NCI-H774 (cell line): ENCODE measurements around the gene NELFCD.
"Not testable (repeated sequence)": the region's sequence is repeated elsewhere in the genome, so short reads cannot be mapped to it uniquely, and the experiment has no call there.

Source experiments
- DNase-seq: peaks from one replicate; lab custom pipeline; 2025; lab: John Stamatoyannopoulos, UW

The NELFCD gene

GRCh38 chr20:59008715-59009336 is 27.8 kb downstream of the NELFCD start:
- DNase-seq = no peak

- DNase-seq = no peak
These were observed 29.4 kb downstream of the NELFCD start for GRCh38 chr20:59010321-59010994.

DNA sequence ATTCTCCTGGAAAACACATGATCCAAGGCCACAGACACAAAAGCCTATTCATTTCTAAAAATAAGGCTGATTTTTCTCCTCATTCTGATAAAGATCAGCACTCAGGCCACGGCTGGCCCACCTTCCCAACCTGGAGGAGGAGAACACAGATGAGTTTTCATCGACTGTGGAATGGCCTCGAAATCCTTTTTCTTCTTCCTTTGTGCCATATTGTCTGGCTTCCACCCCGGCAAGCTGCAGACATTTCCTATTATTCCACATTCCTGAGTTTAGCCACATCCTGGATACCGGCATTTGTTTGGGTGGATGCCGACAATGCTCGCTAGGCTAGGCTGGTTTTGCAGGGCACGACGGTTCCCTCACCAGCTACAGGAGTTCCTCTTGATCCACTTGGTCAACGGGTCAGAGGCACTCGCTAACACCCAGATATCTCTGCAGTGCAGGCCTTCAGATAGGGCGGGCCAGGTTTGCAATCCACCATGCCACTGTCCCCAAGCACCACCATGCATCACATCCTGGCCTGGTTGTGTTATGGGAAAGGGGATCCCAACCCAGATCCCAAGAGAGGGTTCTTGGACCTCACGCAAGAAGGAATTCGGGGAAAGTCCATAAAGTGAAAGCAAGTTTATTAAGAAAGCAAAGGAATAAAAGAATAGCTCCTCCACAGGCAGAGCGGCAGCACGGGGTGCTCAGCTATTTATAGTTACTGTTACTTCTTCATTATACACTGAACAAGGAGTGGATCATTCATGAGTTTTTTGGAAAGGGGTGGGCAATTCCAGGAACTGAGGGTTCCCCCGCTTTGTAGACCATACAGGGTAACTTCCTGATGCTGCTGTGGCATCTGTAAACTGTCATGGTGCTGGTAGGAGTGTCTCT is 30.2 kb downstream of the NELFCD start:
- DNase-seq = no peak

GRCh38 chr20:59011874-59012157 is 30.8 kb downstream of the NELFCD start:
- not testable (repeated sequence) for DNase-seq

DNA sequence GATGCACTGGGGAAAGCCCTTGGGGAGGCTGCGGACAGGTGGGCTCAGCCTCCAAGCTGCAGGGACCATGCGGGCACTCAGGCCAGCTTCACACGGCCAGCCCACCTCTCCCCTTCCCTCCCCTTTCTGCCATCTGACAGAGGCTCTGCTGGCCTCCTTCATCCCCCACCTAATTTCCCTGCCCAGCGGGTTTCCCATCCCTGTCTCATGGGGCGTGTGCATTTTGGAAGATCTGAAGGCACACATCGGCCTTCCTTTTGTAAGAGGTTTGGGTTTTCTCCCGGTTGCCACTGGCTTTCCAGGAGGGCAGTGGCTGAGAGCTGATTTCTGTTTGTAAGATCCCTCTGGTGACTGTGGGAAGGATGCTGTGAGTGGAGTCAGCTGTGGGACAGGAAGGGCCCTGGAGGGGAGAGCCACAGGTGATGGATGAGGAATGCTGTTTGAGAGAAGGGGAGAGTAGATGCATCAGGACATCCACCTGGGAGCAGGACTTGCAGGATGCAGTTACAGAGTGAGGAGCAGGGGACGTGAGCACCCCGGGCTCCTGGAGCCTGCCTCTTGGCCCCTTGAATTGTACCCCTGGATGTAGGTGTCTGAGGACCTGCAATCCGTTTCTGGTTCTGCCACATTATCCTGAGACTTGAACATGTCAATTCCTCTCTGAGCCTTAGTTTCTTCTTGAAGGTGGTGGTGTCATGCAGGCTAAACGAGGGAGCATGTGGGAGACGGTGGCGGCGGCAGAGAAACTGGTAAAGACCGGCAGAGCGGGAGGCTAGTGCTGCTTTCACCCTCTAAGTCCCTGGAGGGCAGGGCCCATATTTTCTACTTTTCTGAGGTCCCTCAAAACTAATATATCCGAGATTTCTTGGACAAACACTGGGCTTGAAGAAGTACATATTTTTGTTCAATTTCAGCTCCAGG is 32.2 kb downstream of the NELFCD start:
- no peak for DNase-seq

DNA sequence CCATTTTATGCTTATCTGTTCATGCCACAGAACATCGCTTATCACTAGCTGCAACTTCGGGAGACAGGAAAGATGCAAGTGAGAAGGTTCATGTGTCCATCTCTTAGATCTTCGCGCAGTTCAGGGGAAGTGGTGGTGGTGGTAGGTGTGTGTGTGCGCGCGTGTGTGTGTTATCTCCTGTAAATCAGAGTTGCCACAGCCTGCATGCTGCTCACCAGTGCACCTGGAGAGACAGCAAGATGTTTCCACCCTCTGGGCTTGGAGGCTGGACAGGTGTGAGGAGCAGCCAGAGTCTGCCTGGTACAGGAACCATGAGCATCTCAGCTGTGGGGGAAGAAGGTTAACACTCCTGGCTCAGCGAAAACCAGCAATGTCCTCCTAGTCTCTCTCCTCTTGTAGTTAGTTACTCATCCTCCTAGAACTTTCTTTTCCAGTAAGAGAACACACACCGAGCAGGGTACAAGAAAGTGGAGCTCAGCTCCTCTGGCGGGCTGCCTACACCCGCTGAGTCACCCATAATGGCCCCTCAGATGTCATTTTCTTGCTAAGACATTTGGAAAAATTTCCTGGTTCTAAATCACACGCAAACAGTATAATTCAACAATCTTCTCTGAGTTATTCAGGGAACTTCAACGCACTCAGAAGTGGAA is 33.0 kb downstream of the NELFCD start:
- no peak for DNase-seq

DNA sequence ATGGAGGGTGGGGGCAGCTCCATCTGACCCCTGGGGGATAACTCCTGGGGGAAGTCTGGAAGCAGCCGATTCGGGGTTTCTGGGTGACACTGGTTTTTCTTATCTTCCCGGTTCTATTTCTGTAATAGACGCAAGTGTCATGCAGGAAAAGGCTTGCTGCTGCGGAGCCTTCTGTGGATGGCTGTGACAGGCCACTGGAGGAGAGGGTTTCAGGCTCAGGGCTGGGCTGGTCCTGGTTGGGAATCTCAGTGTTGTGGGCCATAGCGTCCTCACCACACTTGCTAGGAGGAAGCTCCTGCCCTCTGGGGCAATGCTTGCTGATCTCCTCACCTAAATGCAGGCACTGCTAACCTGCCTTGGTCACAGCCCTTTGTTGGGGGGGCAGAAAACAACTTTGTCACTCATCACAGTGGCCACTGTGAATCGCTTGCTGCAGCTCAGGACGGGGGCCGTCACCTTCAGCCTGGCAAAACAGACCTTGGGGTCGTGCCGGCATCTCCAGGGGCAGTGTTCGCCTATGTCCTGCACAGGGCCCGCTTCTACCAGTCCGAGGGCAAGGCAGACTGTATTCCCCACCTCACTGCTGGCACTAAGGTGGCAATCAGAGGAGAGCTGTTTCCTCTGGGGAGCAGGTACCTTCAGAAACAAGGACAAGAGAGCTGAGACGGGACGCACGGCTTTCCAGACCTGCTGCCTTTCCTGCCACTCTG is 33.8 kb downstream of the NELFCD start:
- no peak for DNase-seq

- DNase-seq = no peak
These were observed 34.4 kb downstream of the NELFCD start for GRCh38 chr20:59015411-59015810.

GRCh38 chr20:59015812-59016711 is 35.0 kb downstream of the NELFCD start:
- no peak for DNase-seq

- no peak for DNase-seq
These were observed 35.9 kb downstream of the NELFCD start for GRCh38 chr20:59016795-59017492.

GRCh38 chr20:59017493-59018231 is 36.6 kb downstream of the NELFCD start:
- DNase-seq = no peak

- DNase-seq = no peak
These were observed 37.8 kb downstream of the NELFCD start for GRCh38 chr20:59018817-59019216.

DNA sequence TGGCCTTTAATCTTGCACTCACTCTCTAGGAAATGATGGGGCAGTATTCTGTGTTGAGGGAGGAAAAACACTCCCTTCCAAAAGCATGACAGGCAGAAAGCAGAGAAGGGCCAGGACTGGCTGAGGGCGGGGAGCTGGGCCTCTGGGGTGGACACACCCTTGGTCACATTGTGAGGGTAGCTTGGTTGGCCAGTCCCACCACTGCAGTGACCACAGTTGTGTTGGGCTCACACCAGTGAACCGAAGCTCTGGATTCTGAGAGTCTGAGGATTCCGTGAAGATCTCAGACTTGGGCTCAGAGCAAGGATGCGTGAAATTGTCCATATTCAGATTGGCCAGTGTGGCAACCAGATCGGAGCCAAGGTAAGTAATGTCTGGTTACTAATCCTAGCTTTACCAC is 38.2 kb downstream of the NELFCD start, which contains the start of gene TUBB1:
Gene TUBB1, plus strand, starts transcription at position 213 of the 400 bp plus-strand sequence. Its CDS starts 94 bp downstream, at position 307.
- DNase-seq = no peak

- DNase-seq = no peak
These were observed 40.0 kb downstream of the NELFCD start for GRCh38 chr20:59020938-59021551.

DNA sequence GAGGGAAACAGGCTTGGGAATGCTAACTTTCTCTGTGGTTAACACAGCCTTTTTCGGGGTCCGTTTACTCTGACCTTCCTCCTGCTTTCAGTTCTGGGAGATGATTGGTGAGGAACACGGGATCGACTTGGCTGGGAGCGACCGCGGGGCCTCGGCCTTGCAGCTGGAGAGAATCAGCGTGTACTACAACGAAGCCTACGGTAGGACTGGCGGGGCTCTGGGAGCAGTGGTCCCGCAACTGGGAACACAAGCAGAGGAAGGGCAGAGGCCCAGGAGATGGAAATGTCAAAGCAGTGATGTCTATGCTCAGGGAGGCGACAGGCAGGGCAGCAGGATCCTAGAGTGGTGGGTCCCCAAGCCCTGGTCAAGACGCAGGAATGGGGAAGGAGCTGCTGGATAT is 41.7 kb downstream of the NELFCD start:
- no peak for DNase-seq

DNA sequence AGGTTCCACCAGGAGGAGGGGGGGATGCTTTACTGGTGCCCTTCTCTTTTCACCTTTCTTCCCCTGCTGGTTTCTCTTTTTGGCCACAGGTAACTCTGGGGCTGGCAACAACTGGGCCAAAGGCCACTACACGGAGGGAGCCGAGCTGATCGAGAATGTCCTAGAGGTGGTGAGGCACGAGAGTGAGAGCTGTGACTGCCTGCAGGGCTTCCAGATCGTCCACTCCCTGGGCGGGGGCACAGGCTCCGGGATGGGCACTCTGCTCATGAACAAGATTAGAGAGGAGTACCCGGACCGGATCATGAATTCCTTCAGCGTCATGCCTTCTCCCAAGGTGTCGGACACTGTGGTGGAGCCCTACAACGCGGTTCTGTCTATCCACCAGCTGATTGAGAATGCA is 42.6 kb downstream of the NELFCD start:
- DNase-seq = no peak

GRCh38 chr20:59024111-59024530 is 43.1 kb downstream of the NELFCD start:
- DNase-seq = no peak

DNA sequence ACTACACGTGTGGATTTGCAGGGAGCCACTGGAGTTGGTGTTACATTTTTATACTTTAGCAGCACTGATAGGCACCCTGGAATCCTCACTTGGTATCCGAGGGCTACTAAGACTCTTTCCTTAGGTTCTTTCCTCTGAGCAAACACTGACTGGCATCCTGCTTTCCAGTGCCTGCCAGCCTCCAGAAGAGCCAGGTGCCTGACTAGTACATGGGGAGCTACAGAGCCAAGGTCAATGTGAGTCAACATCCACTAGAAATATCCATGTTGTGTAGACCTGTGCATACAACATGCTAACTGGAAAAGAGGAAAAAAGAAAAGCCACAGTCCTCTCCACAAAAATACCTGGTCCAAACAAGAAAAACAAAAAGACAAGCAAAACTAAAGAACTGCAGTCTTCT is 44.0 kb downstream of the NELFCD start:
- DNase-seq = no peak
